Stimulated activated CD4-positive, alpha-beta T cell treated with anti-CD3 and anti-CD28 coated beads, Interleukin-2, amount 100 ng/mL, for 24 hours (primary cell): ENCODE results near the gene KRT27.
"Not testable (repeated sequence)": the region's sequence is repeated elsewhere in the genome, so short reads cannot be mapped to it uniquely, and the experiment has no call there.

Source experiments
- DNase-seq, 2 donors: peaks; one replicate each; pipeline ENCODE4 v3.0.0-alpha.2; 2020

The KRT27 gene

GRCh38 chr17:40750391-40750790 is 32.0 kb downstream of the KRT27 start:
- no peak for DNase-seq

DNA sequence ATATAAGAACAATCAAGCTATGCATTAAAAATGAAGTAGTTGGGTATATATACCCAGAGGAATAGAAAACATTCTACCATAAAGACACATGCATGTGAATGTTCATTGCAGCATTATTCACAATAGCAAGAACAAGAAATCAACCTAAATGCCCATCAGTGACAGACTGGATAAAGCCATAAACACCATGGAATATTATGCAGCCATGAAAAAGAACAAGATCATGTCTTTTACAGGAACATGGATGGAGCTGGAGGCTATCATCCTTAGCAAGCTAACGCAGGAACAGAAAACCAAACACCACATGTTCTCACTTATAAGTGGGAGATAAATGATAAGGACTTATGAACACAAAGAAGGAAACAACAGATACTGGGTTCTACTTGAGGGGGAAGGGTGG is 33.7 kb downstream of the KRT27 start:
- DNase-seq, result not testable (repeated sequence)

- no peak for DNase-seq
These were observed 43.8 kb downstream of the KRT27 start for GRCh38 chr17:40738553-40738952.

DNA sequence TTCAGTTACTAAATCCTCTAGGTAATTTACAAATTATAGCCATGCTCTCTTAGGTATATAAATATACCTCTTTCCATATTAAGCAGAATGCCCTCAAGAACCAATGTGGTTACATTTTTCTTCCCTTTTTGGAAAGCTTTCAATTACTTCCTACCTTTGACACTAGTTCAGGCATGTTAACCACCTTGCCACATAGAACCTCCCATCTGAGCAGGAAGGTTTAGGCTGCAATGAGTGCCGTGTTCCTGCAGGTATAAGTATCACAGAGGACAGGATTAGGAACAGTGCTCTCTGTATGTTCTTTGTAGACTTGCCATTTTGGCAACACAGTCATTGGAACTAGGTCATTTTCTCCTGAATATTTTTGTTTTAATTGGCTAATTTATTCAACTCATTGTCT is 47.3 kb downstream of the KRT27 start:
- DNase-seq, result no peak

- no peak for DNase-seq
These were observed 48.3 kb downstream of the KRT27 start for GRCh38 chr17:40734018-40734417.

GRCh38 chr17:40730970-40731369 is 51.4 kb downstream of the KRT27 start:
- no peak for DNase-seq

DNA sequence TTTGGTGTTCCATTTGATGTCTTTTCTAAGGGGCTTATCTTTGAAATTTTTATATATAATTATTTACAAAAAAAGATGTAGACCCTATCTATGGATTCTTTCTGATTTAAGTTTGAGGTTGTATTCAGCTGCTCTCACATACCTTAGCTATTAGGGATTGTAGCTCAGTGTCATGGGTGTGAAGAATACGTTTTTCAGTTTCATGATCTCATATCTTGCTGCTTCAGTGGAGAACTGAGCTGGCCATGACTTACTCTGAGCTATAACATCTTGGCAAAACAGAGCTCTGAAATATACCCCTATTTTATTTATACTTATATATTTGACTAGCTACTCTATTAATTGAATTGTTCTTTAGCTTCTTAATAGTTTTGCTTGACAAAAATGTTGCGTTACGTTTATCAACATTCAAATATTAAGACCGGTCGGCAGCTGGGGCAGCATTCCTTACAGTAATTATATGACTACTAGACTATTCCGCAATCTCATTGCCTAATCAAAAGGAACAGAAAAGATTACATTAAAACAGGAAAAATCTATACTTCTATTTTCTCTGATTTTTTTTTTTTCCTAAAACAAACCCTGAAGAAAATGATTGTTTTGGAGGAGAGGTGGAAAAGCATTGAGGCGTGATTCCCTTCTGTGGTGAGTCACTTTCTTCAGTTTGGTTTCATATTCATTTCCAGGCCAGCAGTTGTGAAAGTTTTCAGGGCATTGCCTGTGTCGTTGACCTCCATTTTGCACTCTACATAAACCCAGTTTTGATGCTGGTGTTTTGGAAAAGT is 54.7 kb downstream of the KRT27 start:
- DNase-seq, result no peak

DNA sequence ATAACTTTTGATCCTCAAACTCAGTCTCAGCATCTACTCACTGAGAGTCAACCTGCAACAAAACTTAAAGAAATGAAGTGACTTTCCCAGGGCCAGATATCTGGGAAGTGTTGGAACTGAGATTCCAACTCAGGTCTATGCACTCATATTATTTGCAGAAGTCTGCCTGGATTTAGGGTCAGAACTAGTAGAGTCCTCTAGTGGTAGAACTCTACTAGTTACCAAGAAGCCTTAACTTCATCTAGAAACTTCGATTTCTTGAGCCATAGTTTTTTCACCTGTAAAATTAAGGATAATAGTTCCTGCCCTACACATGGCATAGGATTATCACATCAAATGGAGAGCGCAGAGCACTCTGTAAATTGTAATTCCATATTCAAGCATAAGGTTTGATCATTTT is 55.4 kb downstream of the KRT27 start:
- no peak for DNase-seq
